ENCODE measurements around the gene FKBP15. TPM values are rescaled to one million over a fixed set of nuclear protein-coding genes. Genes with fewer than 3 reads are reported as not detected.

The FKBP15 gene
- total and polyA plus RNA-seq, 2 of the 4 experiments (the other 2 are of a cell fraction) = 20.4 to 25.5 TPM

DNA sequence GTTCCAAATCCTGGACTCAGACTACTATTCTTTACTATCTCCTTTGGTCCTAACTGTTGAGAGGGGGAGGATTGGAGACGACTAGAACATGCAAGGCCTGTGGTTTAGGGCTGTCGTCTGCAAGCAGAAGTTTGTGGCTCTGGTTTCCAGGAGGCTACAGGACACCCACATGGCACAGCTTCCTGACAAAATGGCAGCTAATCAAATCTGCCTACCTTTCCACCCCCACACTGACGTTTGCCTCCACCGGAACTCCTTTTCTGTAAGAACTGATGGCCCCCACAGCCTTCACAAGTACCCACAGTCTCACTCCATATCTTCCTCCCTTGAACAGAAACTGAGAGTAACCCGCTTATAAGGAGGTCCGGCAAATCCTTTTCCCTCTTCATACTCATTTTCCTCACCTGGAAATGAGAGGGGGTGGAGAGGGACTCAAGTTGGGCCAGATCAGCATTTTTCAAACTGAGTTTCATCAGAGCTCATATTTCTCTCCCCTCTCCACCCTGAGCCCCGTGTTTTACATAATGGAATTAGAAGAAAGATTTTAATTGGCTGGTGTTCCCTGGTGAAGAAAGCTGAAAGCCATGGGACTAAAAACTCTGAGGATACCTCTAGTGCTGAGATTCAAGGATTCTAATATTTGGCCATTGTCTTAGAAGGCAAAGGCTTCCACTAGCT is 65.0 kb downstream of the FKBP15 start:
- Histone ChIP-seq H2BK15ac (ENCODE audit: low read depth, low read length) (no peak overlapping the region), H3K18ac (ENCODE audit: low read depth, low read length) (no peak overlapping the region), H3K4me1 (ENCODE audit: control insufficient read depth, insufficient read depth, low read length) (peaks cover 6% of the 10 kb centered on the region; the same call in 1 of the 2 replicates), H3K9me1 (ENCODE audit: insufficient read depth, low read length) (0 out of 2 replicates have a peak, but pooled peaks cover 5% of the 10 kb centered on the region), H3K4ac (ENCODE audit: low read depth, low read length) (no peak overlapping the region), H3K56ac (ENCODE audit: extremely low read depth, insufficient read depth, low read length) (no peak overlapping the region), H3K23ac (ENCODE audit: low read depth, low read length) (no peak overlapping the region), H2AK9ac (replicated peaks; ENCODE audit: low read depth, low read length, poor library complexity) (no peak overlapping the region), H3K14ac (replicated peaks; ENCODE audit: low read depth, low read length) (no peak overlapping the region), H3K4me2 (ENCODE audit: low read depth, low read length) (no peak overlapping the region), H2BK20ac (ENCODE audit: low read depth, low read length) (no peak overlapping the region), H4K8ac (ENCODE audit: low read depth in 2 of 2, low read length in 2 of 2) (no peak overlapping the region), H3K36me3 (ENCODE audit: control insufficient read depth, insufficient read depth, low read length) (peaks cover 9% of the 10 kb centered on the region), H3K4me3 (ENCODE audit: insufficient read depth, low read depth, low read length) (no peak overlapping the region), H3K27ac (ENCODE audit: insufficient read depth, low read length) (no peak overlapping the region), H2BK120ac (ENCODE audit: low read depth, low read length) (no peak overlapping the region), H3K79me1 (ENCODE audit: low read depth in 1 of 2, low read length in 2 of 2) (peaks cover 0 to 23% of the 10 kb centered on the region in 2 experiments; a peak in 2 of 4 replicates), H3K9me3 (ENCODE audit: control insufficient read depth, insufficient read depth, low read length) (no peaks in the 10 kb centered on the region), H2AFZ (replicated peaks; ENCODE audit: low read length, poor library complexity) (no peak overlapping the region), H4K91ac (ENCODE audit: insufficient read depth, low read depth, low read length) (no peak overlapping the region), H4K5ac (ENCODE audit: low read depth, low read length) (no peak overlapping the region), H3K27me3 (ENCODE audit: control insufficient read depth, insufficient read depth, low read length) (no peaks in the 10 kb centered on the region), H3K9ac (ENCODE audit: low read depth, low read length) (no peak overlapping the region), H4K20me1 (ENCODE audit: insufficient read depth, low read length) (peaks cover 3% of the 10 kb centered on the region; the same call in 1 of the 2 replicates), H2BK5ac (ENCODE audit: low read depth, low read length, poor library complexity, severe bottlenecking) (no peak overlapping the region), H2AK5ac (ENCODE audit: low read depth, low read length) (no peak overlapping the region)
- in situ Hi-C loops (cut with MboI; ENCODE audit: low sequenced_read_pairs) (no loop called here), intact Hi-C loops (cut with micrococcal nuclease) (no loop called here), dilution Hi-C loops (cut with HindIII; ENCODE audit: low sequenced_read_pairs, unreplicated experiment) (no loop called here)
- BruUV-seq (replicated peaks) = no TSS peak
- ATAC-seq (ENCODE audit: low read depth) = no peak
- TF ChIP-seq RAD21 (IDR thresholded peaks at IDR 0.05; ENCODE audit: low read length) (no peak), POLR2A (IDR thresholded peaks at IDR 0.05; ENCODE audit: low read depth, low read length) (no peak), RCOR1 (IDR thresholded peaks at IDR 0.05; ENCODE audit: insufficient replicate concordance, low read length) (no peak), NFE2L2 (IDR thresholded peaks at IDR 0.05; ENCODE audit: low read depth, low read length) (no peak), MAZ (IDR thresholded peaks at IDR 0.05; ENCODE audit: borderline replicate concordance, low read depth, low read length) (no peak), MXI1 (IDR thresholded peaks at IDR 0.05; ENCODE audit: borderline replicate concordance, low read depth, low read length) (no peak)
- TF ChIP-seq, protein P1, sequence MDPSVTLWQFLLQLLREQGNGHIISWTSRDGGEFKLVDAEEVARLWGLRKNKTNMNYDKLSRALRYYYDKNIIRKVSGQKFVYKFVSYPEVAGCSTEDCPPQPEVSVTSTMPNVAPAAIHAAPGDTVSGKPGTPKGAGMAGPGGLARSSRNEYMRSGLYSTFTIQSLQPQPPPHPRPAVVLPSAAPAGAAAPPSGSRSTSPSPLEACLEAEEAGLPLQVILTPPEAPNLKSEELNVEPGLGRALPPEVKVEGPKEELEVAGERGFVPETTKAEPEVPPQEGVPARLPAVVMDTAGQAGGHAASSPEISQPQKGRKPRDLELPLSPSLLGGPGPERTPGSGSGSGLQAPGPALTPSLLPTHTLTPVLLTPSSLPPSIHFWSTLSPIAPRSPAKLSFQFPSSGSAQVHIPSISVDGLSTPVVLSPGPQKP (IDR thresholded peaks at IDR 0.05; ENCODE audit: borderline replicate concordance, low read depth, low read length) = no peak
- TF ChIP-seq, protein P2, sequence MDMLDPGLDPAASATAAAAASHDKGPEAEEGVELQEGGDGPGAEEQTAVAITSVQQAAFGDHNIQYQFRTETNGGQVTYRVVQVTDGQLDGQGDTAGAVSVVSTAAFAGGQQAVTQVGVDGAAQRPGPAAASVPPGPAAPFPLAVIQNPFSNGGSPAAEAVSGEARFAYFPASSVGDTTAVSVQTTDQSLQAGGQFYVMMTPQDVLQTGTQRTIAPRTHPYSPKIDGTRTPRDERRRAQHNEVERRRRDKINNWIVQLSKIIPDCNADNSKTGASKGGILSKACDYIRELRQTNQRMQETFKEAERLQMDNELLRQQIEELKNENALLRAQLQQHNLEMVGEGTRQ (IDR thresholded peaks at IDR 0.05; ENCODE audit: low read depth, low read length) = no peak
- no peak for DNase-seq
- CTCF ChIA-PET = no interaction called here
- POLR2A ChIA-PET (ENCODE audit: unreplicated experiment) = no interaction called here
- WGBS, 2 experiments (ENCODE audit: extremely low coverage in 2 of 2, insufficient read length in 1 of 2) = 35% methylated on average over 2 of the region's 7 CpGs; no CpG with 5 or more reads in 1 of the 2 experiments

All from IMR-90 (cell line).